NCI-H146 treated with DMSO at 0.1 percent for 48 hours (cell line): ENCODE measurements around the gene GZF1.

Experiments used
- DNase-seq: peaks from one replicate; lab custom pipeline; 2025; ENCODE audit not compliant: unreplicated experiment; lab: John Stamatoyannopoulos, UW

The GZF1 gene

GRCh38 chr20:23404196-23404595, 42.2 kb downstream of the GZF1 start:
- no peak for DNase-seq

- DNase-seq = no peak
Observed at GRCh38 chr20:23406880-23407279, 44.9 kb downstream of the GZF1 start.

GRCh38 chr20:23407781-23408464, 45.9 kb downstream of the GZF1 start:
- no peak for DNase-seq

GRCh38 chr20:23408957-23409356, 47.0 kb downstream of the GZF1 start:
- no peak for DNase-seq

- no peak for DNase-seq
Observed at GRCh38 chr20:23409800-23410199, 47.8 kb downstream of the GZF1 start.

- DNase-seq = no peak
Observed at GRCh38 chr20:23410916-23411695, 49.1 kb downstream of the GZF1 start.

GRCh38 chr20:23412026-23412425, 50.0 kb downstream of the GZF1 start:
- DNase-seq = no peak

GRCh38 chr20:23413862-23414422, 52.0 kb downstream of the GZF1 start:
- no peak for DNase-seq

GRCh38 chr20:23414526-23415188, 52.7 kb downstream of the GZF1 start:
- no peak for DNase-seq

GRCh38 chr20:23415555-23415954, 53.6 kb downstream of the GZF1 start:
- no peak for DNase-seq

GRCh38 chr20:23415959-23416583, 54.1 kb downstream of the GZF1 start:
- no peak for DNase-seq

- no peak for DNase-seq
Observed at GRCh38 chr20:23417861-23418260, 55.9 kb downstream of the GZF1 start.

- no peak for DNase-seq
Observed at GRCh38 chr20:23419657-23419994, 57.6 kb downstream of the GZF1 start.

GRCh38 chr20:23419995-23420901, 58.3 kb downstream of the GZF1 start:
- peak; percentile 12 for DNase-seq

GRCh38 chr20:23420943-23421931, 59.3 kb downstream of the GZF1 start, which contains the start of gene NAPB:
Gene NAPB, minus strand, starts transcription at chr20:23421488. Its CDS starts 86 bp downstream, at chr20:23421402.
- peak; percentile 89 for DNase-seq
